ENCODE data around the gene RNF157. TPM values are rescaled to one million over a fixed set of nuclear protein-coding genes. Genes with fewer than 3 reads are reported as not detected.

Gene RNF157
- total and polyA plus RNA-seq, 10 of the 15 experiments (the other 5 are each of a cell fraction or from before 2014, with no cell fraction given) = 1.4 to 15.9 (median 9.6) TPM

DNA sequence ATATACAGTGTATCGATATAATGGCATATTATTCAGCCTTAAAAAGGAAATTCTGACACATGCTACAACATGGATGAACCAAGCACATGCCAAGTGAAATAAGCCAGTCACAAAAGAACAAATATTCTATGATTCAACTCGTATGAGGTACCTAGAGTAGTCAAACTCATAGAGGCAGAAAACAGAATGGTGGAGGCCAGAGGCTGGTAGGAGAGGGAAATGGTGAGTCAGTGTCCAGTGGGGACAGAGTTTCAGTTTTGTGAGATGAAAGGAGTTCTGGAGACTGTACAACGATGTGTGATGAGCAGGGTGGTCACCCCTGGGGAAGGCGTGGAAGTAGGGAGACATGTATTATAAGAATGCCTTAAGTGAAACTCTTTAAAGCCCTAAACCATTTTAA is 39.9 kb downstream of the RNF157 start:
- Histone ChIP-seq H3K27me3 (replicated peaks in 1 of 2; ENCODE audit: control insufficient read depth in 2 of 2, insufficient read depth in 2 of 2, low read length in 1 of 2) (no peaks in the 10 kb centered on the region), H4K20me1 (ENCODE audit: control insufficient read depth, insufficient read depth) (no peaks in the 10 kb centered on the region), H3K4me3 (no peak overlapping the region), H3K36me3 (ENCODE audit: control insufficient read depth in 2 of 2, insufficient read depth in 2 of 2, low read length in 1 of 2) (no peaks in the 10 kb centered on the region), H2AFZ (ENCODE audit: control insufficient read depth, low read depth, low read length) (no peak overlapping the region), H3K9ac (ENCODE audit: control insufficient read depth, insufficient read depth, low read length) (no peak overlapping the region), H3K4me2 (ENCODE audit: control insufficient read depth, insufficient read depth) (no peak overlapping the region), H3K4me1 (ENCODE audit: control insufficient read depth, insufficient read depth, low read length) (no peaks in the 10 kb centered on the region), H3K9me3 (replicated peaks; ENCODE audit: control insufficient read depth, insufficient read depth, low read length) (no peaks in the 10 kb centered on the region), H3K27ac (ENCODE audit: control insufficient read depth, insufficient read depth) (no peak overlapping the region), H3K79me2 (ENCODE audit: control insufficient read depth, insufficient read depth, low read length) (no peaks in the 10 kb centered on the region)
- POLR2A ChIA-PET = interaction anchor here (0.7 to 1.5 kb wide), 3 partner anchors 18 to 72 kb away, joined by 3 to 6 read pairs (median 3); no protein-coding TSS in a partner anchor
- BruUV-seq (replicated peaks) = no TSS peak
- SMC1A ChIA-PET (ENCODE audit: uncharacterized antibody, unreplicated experiment) = no interaction called here
- RAD21 ChIA-PET (ENCODE audit: unreplicated experiment) = no interaction called here
- intact Hi-C loops (cut with micrococcal nuclease; ENCODE audit: unreplicated experiment) (no loop called here), in situ Hi-C loops (cut with MboI) (no loop called here)
- WGBS (ENCODE audit: insufficient coverage, insufficient replicate concordance, low lambda C conversion rate, missing lambda C conversion rate) = 66% methylated on average over 4 of the region's 4 CpGs
- TF ChIP-seq MTA3 (IDR thresholded peaks at IDR 0.05; ENCODE audit: borderline replicate concordance, low read length) (no peak), SIX5 (IDR thresholded peaks at IDR 0.05; ENCODE audit: low read depth, low read length, severe bottlenecking) (no peak), POU2F2 (IDR thresholded peaks at IDR 0.05; ENCODE audit: borderline replicate concordance, low read depth, low read length) (no peak), DPF2 (IDR thresholded peaks at IDR 0.05) (no peak), MYB (IDR thresholded peaks at IDR 0.05; ENCODE audit: borderline replicate concordance, low read depth, low read length) (no peak)
- TF ChIP-seq, protein P1, sequence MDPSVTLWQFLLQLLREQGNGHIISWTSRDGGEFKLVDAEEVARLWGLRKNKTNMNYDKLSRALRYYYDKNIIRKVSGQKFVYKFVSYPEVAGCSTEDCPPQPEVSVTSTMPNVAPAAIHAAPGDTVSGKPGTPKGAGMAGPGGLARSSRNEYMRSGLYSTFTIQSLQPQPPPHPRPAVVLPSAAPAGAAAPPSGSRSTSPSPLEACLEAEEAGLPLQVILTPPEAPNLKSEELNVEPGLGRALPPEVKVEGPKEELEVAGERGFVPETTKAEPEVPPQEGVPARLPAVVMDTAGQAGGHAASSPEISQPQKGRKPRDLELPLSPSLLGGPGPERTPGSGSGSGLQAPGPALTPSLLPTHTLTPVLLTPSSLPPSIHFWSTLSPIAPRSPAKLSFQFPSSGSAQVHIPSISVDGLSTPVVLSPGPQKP (IDR thresholded peaks at IDR 0.05; ENCODE audit: low read depth, low read length) = no peak
- TF ChIP-seq, protein P2, sequence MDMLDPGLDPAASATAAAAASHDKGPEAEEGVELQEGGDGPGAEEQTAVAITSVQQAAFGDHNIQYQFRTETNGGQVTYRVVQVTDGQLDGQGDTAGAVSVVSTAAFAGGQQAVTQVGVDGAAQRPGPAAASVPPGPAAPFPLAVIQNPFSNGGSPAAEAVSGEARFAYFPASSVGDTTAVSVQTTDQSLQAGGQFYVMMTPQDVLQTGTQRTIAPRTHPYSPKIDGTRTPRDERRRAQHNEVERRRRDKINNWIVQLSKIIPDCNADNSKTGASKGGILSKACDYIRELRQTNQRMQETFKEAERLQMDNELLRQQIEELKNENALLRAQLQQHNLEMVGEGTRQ (IDR thresholded peaks at IDR 0.05; ENCODE audit: borderline replicate concordance, low read depth, low read length) = no peak
- DNase-seq (ENCODE audit: low read depth, low spot score) = no peak
- no peak for FAIRE-seq
- CTCF ChIA-PET = interaction anchor here (1.8 kb wide), 1 partner anchor 18 kb away, joined by 4 read pairs; no protein-coding TSS in a partner anchor
- ATAC-seq = no peak

All from GM12878 (cell line).